HAP-1 (cell line): Measurements from ENCODE around the gene MIDN.
"Not testable (repeated sequence)": the region's sequence is repeated elsewhere in the genome, so short reads cannot be mapped to it uniquely, and the experiment has no call there.

Experiments used
- DNase-seq, 2 experiments: peaks; one replicate each; pipeline ENCODE4 v3.0.0-alpha.2; 2016 to 2020; ENCODE audit warnings: low spot score in 2 of 2
- H3K27me3 ChIP-seq: fragments of 250-450 bp; sonication (Bioruptor Pico); 2 replicates; pipeline ENCODE4 v1.5.1; 2020; ENCODE audit warnings: low read depth, mild to moderate bottlenecking, moderate library complexity
- H3K36me3 ChIP-seq: fragments of 250-450 bp; sonication (Bioruptor Pico); replicated peaks from 2 replicates; pipeline ENCODE4 v1.5.1; 2020; ENCODE audit warnings: mild to moderate bottlenecking
- H3K4me1 ChIP-seq: fragments of 250-450 bp; sonication (Bioruptor Pico); 2 replicates; pipeline ENCODE4 v1.5.1; 2020; ENCODE audit warnings: mild to moderate bottlenecking
- H3K4me3 ChIP-seq: fragments of 250-450 bp; sonication (Bioruptor Pico); 2 replicates; pipeline ENCODE4 v1.5.1; 2020; ENCODE audit warnings: mild to moderate bottlenecking, moderate library complexity
- H3K9me3 ChIP-seq: fragments of 250-450 bp; sonication (Bioruptor Pico); 2 replicates; pipeline ENCODE4 v1.5.1; 2020; ENCODE audit warnings: mild to moderate bottlenecking, moderate library complexity
- in situ Hi-C: fragments of 300-500 bp; cut with MboI; formaldehyde crosslinking; loops from 3 replicates; pipeline ENCODE4 v1.14.3; 2020; ENCODE audit warnings: low sequenced_read_pairs, inconsistent platforms, mixed read lengths

MIDN gene

GRCh38 chr19:1243768-1244692, 4.4 kb upstream of the MIDN start:
- no peak overlapping the region for H3K4me3 ChIP-seq
- in situ Hi-C loops = loop anchor here (10.0 kb wide), 1 partner anchor 319 kb away; the partner anchor contains the start of gene ARID3A
- H3K9me3 ChIP-seq = no peaks in the 10 kb centered on the region
- peak; percentile 75 to 88 for DNase-seq
- H3K27me3 ChIP-seq = no peaks in the 10 kb centered on the region
- peaks cover 31% of the 10 kb centered on the region for H3K4me1 ChIP-seq
- peaks cover 21% of the 10 kb centered on the region for H3K36me3 ChIP-seq

- DNase-seq = no peak
- Histone ChIP-seq H3K9me3 (no peaks in the 10 kb centered on the region), H3K4me1 (peaks cover 28% of the 10 kb centered on the region), H3K4me3 (no peak overlapping the region), H3K27me3 (no peaks in the 10 kb centered on the region), H3K36me3 (peaks cover 21% of the 10 kb centered on the region)
- in situ Hi-C loops = loop anchor here (10.0 kb wide), 1 partner anchor 320 kb away; the partner anchor contains the start of gene ARID3A
These were observed 3.5 kb upstream of the MIDN start for GRCh38 chr19:1244693-1245451.

DNA sequence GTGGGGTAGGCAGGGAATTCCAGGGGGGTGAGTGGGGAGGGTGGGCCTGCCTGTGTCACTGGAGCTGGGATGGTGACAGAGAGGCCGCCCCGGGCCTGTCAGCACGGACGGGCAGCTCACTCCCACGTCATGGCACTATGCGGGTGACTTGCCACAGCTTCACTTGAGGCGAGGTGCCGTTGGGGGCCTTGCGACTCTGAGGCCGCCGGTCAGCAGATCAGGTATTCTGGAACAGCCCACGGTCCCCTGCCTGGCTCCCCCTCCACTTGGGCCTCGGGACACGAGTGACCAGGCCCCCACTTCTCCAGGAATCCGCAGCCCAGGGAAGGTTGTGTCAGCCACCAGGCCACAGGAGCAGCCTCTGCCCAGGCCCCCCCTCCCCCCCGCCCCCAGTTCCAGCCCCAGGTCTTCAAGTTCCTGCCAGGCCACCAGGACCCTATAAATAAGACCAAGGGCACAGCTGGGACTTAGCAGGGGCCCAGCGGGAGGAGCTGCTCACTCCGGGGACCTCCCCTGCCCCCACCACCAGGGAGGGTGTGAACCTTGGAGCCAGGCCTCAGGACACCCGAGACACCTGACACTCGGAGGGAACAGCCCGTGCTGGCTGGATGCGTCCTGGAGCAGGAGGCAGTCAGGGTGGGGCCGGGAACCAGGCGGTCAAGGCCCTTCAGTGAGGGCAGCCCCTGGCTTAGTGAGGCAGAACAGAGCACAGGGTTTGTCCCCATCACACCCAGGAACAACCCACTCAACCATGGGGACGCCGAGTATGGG, 2.7 kb upstream of the MIDN start:
- Histone ChIP-seq H3K27me3 (no peaks in the 10 kb centered on the region), H3K9me3 (no peaks in the 10 kb centered on the region), H3K4me3 (no peak overlapping the region), H3K4me1 (peaks cover 27% of the 10 kb centered on the region), H3K36me3 (peaks cover 21% of the 10 kb centered on the region)
- DNase-seq = no peak
- in situ Hi-C loops = loop anchor here (10.0 kb wide), 1 partner anchor 321 kb away; the partner anchor contains the start of gene ARID3A

- not testable (repeated sequence) for H3K27me3 ChIP-seq, H3K9me3 ChIP-seq, DNase-seq, H3K4me3 ChIP-seq
- in situ Hi-C loops = loop anchor here (10.0 kb wide), 1 partner anchor 322 kb away; the partner anchor contains the start of gene ARID3A
- peaks cover 27% of the 10 kb centered on the region for H3K36me3 ChIP-seq
- H3K4me1 ChIP-seq = peaks cover 20% of the 10 kb centered on the region
These were observed 1.9 kb upstream of the MIDN start for GRCh38 chr19:1246265-1247087.

DNA sequence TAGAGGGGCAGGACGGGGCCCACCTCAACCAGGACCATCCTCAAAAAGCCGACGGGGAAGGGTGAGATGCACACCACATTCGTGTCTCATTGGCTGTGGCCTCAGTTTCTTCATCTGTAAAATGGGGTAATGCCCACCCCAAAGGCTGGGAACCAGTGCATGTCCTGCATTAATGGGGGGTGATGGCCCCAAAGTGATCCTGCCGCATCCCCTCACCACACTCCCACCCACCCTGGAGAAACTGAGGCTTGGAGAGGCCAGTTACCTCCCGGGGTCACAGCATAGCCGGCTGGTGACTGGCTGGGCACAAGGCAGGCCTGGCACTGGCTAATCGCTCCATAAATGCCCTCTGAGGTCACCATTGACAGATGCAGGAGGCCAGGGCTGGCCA, 640 bp upstream of the MIDN start:
- no peaks in the 10 kb centered on the region for H3K27me3 ChIP-seq
- H3K4me3 ChIP-seq = peak overlapping the region; percentile 55
- in situ Hi-C loops = loop anchor here (10.0 kb wide), 1 partner anchor 323 kb away; the partner anchor contains the start of gene ARID3A
- no peaks in the 10 kb centered on the region for H3K9me3 ChIP-seq
- no peak for DNase-seq
- H3K36me3 ChIP-seq = peaks cover 28% of the 10 kb centered on the region
- H3K4me1 ChIP-seq = peaks cover 15% of the 10 kb centered on the region

- no peaks in the 10 kb centered on the region for H3K27me3 ChIP-seq
- in situ Hi-C loops = loop anchor here (10.0 kb wide), 1 partner anchor 324 kb away; the partner anchor contains the start of gene ARID3A
- peaks cover 14% of the 10 kb centered on the region for H3K4me1 ChIP-seq
- DNase-seq = peak; percentile 80 to 90
- H3K9me3 ChIP-seq = no peaks in the 10 kb centered on the region
- H3K4me3 ChIP-seq = peak overlapping the region; percentile 55
- peaks cover 30% of the 10 kb centered on the region for H3K36me3 ChIP-seq
These were observed 459 bp downstream of the MIDN start for GRCh38 chr19:1248786-1249297.

GRCh38 chr19:1249298-1249989, 1.1 kb downstream of the MIDN start:
- in situ Hi-C loops = loop anchor here (10.0 kb wide), 1 partner anchor 325 kb away; the partner anchor contains the start of gene ARID3A
- H3K4me3 ChIP-seq = peak overlapping the region; percentile 83

GRCh38 chr19:1249990-1250436, 1.6 kb downstream of the MIDN start:
- H3K4me1 ChIP-seq = peaks cover 4% of the 10 kb centered on the region; the same call in 1 of the 2 replicates
- H3K27me3 ChIP-seq = no peaks in the 10 kb centered on the region
- in situ Hi-C loops = loop anchor here (10.0 kb wide), 1 partner anchor 325 kb away; the partner anchor contains the start of gene ARID3A
- no peak for DNase-seq
- no peaks in the 10 kb centered on the region for H3K9me3 ChIP-seq
- peaks cover 30% of the 10 kb centered on the region for H3K36me3 ChIP-seq
- peak overlapping the region; percentile 83 for H3K4me3 ChIP-seq

More at GRCh38 chr19:1249298-1249989, 1.1 kb downstream of the MIDN start:
- Histone ChIP-seq H3K4me1 (peaks cover 8% of the 10 kb centered on the region), H3K27me3 (no peaks in the 10 kb centered on the region), H3K9me3 (no peaks in the 10 kb centered on the region), H3K36me3 (peaks cover 30% of the 10 kb centered on the region)
- DNase-seq = peak; percentile 92 to 93

- Histone ChIP-seq H3K4me1 (0 out of 2 replicates have a peak, but pooled peaks cover 4% of the 10 kb centered on the region), H3K4me3 (peak overlapping the region; percentile 83), H3K36me3 (peaks cover 35% of the 10 kb centered on the region), H3K9me3 (no peaks in the 10 kb centered on the region), H3K27me3 (no peaks in the 10 kb centered on the region)
- peak; percentile 76 to 89 for DNase-seq
- in situ Hi-C loops = no loop called here
These were observed 2.3 kb downstream of the MIDN start for GRCh38 chr19:1250437-1251260.

- Histone ChIP-seq H3K4me3 (peak overlapping the region; percentile 83), H3K36me3 (peaks cover 44% of the 10 kb centered on the region), H3K4me1 (0 out of 2 replicates have a peak, but pooled peaks cover 4% of the 10 kb centered on the region), H3K9me3 (no peaks in the 10 kb centered on the region), H3K27me3 (no peaks in the 10 kb centered on the region)
- DNase-seq = peak; percentile 26 to 73
- in situ Hi-C loops = no loop called here
These were observed 3.2 kb downstream of the MIDN start for GRCh38 chr19:1251330-1252220.
